Omental fat pad (tissue), 4 donors: ENCODE results near the gene LRRC15. TPM values are rescaled to one million over a fixed set of nuclear protein-coding genes. Genes with fewer than 3 reads are reported as not detected.

Experiments used
- ATAC-seq: fragments of 150-250 bp; one replicate; pipeline ENCODE4 v1.9.1; 2016; ENCODE audit warnings: mild to moderate bottlenecking, moderate library complexity; ENCODE audit not compliant: low FRiP score
- DNase-seq: peaks from one replicate; pipeline ENCODE4 v3.0.0-alpha.2; 2019; ENCODE audit warnings: low spot score
- CTCF ChIP-seq, 3 donors: fragments of 450-650 bp; IDR thresholded peaks; one replicate each; pipeline ENCODE4 v1.5.1; 2016 to 2017; ENCODE audit warnings: antibody characterized with exemption in 3 of 3, mild to moderate bottlenecking in 3 of 3, moderate library complexity in 2 of 3
- total RNA-seq, 4 donors: library from RNA; depleted of rRNA; stranded (reverse); fragments of >200 nt; gene quantifications; one replicate each; pipeline ENCODE4 v1.1.0, GENCODE V29; 2016

LRRC15 gene
- total RNA-seq, 4 donors from 2014 or later: 0.12 to 0.37 (median 0.13) TPM; not detected in 1

DNA sequence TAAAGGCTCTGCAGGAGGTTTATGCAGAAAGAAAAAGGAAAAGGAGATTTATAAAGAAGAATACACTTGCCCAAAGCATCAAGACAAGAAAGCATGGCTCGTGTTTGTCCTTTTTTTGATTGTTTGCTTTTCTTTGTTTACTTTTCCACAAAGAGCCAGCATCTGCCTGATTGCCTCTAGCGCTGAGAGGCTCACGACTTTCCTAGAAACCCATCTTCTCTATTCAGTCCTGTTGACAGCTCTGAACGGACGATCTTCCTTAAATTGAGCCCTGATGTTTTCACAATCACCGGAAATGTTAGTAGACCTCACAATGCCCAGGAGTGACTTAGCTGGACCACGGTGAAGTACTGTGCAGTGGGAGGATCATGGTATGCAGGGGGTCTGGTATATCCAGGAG is 17.1 kb upstream of the LRRC15 start:
- ATAC-seq (no peak), DNase-seq (no peak)
- no peak for TF ChIP-seq CTCF (IDR thresholded peaks at IDR 0.05)

DNA sequence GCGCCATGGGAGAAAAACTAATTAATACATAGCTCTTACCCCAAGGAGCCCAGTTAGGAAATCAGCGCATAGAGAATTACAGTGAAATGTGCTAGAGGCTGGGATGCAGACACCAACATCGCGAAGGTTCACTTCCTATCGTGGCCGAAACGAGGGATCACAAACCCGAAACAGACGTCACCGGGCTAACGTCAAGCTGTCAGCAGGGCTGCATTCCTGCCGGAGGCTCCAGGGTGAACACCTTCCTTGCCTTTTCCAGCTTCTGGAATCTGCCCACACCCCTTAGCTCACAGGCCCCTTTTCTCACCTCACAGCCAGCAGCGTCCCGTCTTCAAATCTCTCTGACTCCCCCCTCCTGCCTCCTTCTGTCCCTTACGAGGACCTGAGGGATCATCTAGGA is 16.5 kb upstream of the LRRC15 start:
- TF ChIP-seq CTCF (IDR thresholded peaks at IDR 0.05): no peak
- no peak for ATAC-seq
- DNase-seq: no peak

DNA sequence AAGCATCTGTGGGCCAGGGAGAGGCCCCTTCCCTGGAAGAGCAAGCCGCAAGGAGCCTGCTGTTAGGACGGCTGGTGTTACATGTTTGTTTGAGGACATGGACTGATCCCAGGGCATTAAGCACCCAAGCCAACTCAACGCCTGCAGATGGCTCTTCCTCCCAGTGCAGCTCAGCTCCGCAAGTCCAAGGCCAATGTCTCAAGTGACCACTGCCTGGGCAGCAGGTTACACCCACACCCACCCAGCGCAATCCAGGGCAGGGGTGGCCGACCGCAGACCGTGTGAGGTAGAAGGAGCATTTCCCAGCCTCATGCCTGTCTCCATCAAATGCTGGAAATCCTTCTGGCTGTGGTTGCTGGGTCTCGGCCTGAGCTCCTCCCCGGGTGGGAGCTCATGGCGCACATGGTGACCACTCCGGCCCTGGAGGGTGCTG is 15.0 kb upstream of the LRRC15 start:
- no peak for DNase-seq

GRCh38 chr3:194384156-194384555 is 14.6 kb upstream of the LRRC15 start:
- ATAC-seq (no peak), DNase-seq (no peak)
- TF ChIP-seq CTCF (IDR thresholded peaks at IDR 0.05): no peak

More for the DNA sequence above, 15.0 kb upstream of the LRRC15 start:
- no peak for TF ChIP-seq CTCF (IDR thresholded peaks at IDR 0.05)
- ATAC-seq: no peak

DNA sequence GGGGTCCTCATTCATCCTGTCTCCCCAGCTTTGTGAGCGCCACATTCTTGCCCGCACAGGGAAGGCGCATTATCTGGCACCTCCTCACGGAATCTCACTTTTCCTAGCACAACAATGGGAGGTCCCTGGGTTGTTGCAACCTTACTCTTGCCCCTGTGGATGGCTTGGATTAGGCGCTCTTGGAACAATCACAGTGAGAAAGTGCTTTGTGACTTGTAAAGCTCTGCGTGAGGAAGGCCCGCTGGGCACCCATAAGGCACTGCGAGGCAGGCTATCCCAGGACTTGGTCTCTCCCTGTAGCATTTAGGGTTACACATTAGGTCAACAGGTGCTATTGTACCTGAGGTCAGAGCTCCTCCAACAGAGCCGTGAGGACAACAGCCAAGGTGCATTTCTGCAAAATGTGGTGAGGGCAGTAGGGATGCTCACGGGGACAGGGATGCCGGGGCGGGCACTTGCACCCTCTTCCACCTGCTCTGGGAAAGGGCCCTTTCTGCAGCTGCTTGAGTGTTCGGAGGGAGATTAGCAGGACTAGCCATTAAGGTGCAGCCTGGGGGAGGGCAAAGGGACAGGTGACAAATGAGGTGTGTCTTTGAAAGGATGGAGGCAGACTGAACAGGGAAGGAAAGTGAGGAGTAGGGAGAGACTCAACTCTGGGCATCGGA is 13.9 kb upstream of the LRRC15 start:
- TF ChIP-seq CTCF (IDR thresholded peaks at IDR 0.05): no peak
- ATAC-seq: no peak
- DNase-seq: no peak

DNA sequence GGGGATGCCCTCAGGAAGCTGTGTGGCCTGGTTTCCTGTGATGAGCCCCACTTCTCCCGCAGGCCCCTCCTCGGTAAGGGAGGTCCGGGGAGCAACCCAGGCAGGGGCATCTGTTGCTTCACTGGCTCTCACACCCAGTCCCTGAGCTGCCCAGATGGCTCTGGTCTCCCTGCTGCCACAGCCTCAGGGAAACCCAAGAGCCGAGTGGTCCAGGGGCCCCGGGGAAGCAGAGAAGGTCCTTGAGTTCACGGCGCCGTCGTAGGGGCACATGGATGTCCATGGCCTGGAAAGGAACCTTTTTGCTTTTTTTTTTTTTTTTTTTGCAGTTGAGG is 13.3 kb upstream of the LRRC15 start:
- no peak for DNase-seq
- no peak for TF ChIP-seq CTCF (IDR thresholded peaks at IDR 0.05)
- no peak for ATAC-seq

GRCh38 chr3:194382196-194382891 is 12.8 kb upstream of the LRRC15 start:
- DNase-seq (no peak), ATAC-seq (no peak)
- no peak for TF ChIP-seq CTCF (IDR thresholded peaks at IDR 0.05)
